ENCODE measurements around the gene TRIM62.

The TRIM62 gene

GRCh38 chr1:33180226-33180910 lies 1.5 kb downstream of the TRIM62 start:
- DNase-seq = peak; percentile 60

GRCh38 chr1:33178836-33179439 lies 2.9 kb downstream of the TRIM62 start:
- DNase-seq = no peak

- DNase-seq = no peak
Observed at GRCh38 chr1:33177996-33178540, 3.8 kb downstream of the TRIM62 start.

- DNase-seq = no peak
Observed at GRCh38 chr1:33176887-33177286, 5.0 kb downstream of the TRIM62 start.

GRCh38 chr1:33176362-33176850 lies 5.4 kb downstream of the TRIM62 start:
- DNase-seq = peak; percentile 51

GRCh38 chr1:33175865-33176264 lies 6.0 kb downstream of the TRIM62 start:
- no peak for DNase-seq

GRCh38 chr1:33173091-33173490 lies 8.8 kb downstream of the TRIM62 start:
- no peak for DNase-seq

- no peak for DNase-seq
Observed at GRCh38 chr1:33171977-33172813, 9.6 kb downstream of the TRIM62 start.

GRCh38 chr1:33170351-33171274 lies 11.2 kb downstream of the TRIM62 start:
- DNase-seq = no peak

- no peak for DNase-seq
Observed at GRCh38 chr1:33169290-33170055, 12.4 kb downstream of the TRIM62 start.

GRCh38 chr1:33168556-33169289 lies 13.1 kb downstream of the TRIM62 start:
- no peak for DNase-seq

- no peak for DNase-seq
Observed at GRCh38 chr1:33167650-33168447, 14.0 kb downstream of the TRIM62 start.

GRCh38 chr1:33165809-33166208 lies 16.0 kb downstream of the TRIM62 start:
- no peak for DNase-seq

- no peak for DNase-seq
Observed at GRCh38 chr1:33165209-33165608, 16.6 kb downstream of the TRIM62 start.

GRCh38 chr1:33163621-33164519 lies 18.0 kb downstream of the TRIM62 start:
- DNase-seq = no peak

GRCh38 chr1:33162141-33162540 lies 19.7 kb downstream of the TRIM62 start:
- DNase-seq = no peak

GRCh38 chr1:33161061-33161681 lies 20.7 kb downstream of the TRIM62 start:
- DNase-seq = no peak

GRCh38 chr1:33159577-33159976 lies 22.3 kb downstream of the TRIM62 start:
- no peak for DNase-seq
